ENCODE results near the gene KIFC1.
A peak's percentile ranks its signal among the peaks of the same experiment; 100 is the strongest.

The KIFC1 gene

GRCh38 chr6:33428966-33429749 is 37.5 kb downstream of the KIFC1 start:
- no peak for TF ChIP-seq CTCF (IDR thresholded peaks at IDR 0.05; ENCODE audit: insufficient read depth, missing control alignments)
- FAIRE-seq, result no peak

DNA sequence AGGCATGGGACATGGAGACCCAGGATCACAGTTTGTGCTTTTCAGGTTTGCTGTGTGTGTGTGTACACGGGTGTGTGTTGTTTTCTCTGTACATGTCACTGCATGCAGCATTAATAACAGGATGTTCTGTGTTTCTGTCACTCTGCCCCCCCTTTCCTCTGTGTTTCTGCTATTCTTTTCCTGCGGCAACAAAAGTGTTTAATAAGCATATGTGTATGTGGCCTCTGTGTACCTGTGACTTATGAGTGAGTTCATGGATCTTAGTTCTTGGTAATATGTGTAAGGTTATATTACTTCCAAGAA is 38.1 kb downstream of the KIFC1 start:
- FAIRE-seq, result no peak
- no peak for DNase-seq (ENCODE audit: insufficient read length, low spot score)
- no peak for TF ChIP-seq CTCF (IDR thresholded peaks at IDR 0.05; ENCODE audit: insufficient read depth, missing control alignments)

More at GRCh38 chr6:33428966-33429749, 37.5 kb downstream of the KIFC1 start:
- no peak for DNase-seq (ENCODE audit: insufficient read length, low spot score)

- DNase-seq (ENCODE audit: insufficient read length, low spot score) (no peak), FAIRE-seq (no peak)
- no peak for TF ChIP-seq CTCF (IDR thresholded peaks at IDR 0.05; ENCODE audit: insufficient read depth, missing control alignments)
Observed at GRCh38 chr6:33430334-33430733, 38.7 kb downstream of the KIFC1 start.

DNA sequence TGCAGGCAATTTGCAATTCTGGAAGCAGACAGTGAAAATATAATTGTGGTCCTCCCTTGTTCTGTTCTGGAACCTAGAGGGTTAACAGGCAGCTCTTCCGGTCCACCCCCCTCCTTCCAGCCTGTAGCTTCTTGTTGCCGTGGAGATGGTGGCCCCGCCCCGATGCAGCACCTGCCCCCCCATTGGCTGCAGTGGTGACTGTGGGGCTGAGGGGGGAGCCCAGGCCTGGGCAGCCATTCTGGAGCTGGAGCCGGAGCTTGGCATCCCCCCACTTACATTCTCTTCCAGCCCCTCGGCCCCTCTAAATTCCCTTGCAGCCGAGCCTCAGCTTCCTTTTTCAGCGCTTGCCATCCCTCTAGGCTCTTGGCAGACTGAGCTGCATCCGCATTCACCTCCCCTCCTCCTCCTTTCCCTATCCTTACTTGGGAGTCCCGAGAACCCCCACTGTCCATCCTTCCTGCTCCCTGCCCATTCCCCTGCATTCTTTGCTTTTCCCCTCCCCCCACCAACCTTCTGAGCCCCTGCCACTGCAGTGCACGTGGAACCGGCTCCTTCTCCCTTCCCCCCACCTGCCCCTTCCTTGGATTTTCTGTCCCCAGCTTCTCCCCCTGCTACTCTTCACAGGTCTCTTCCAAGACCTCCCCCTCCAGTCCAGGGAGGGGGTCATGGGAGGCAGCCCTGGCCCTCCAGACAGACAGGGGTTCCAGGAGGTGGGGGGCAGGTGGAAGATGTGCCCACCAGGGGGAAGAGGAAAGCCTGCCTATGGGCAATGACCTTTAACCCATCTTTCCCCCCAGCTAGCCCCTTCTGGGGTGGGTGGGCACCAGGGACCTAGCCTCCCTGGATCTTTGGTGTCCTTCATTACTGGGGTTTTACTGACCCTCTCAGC is 39.6 kb downstream of the KIFC1 start:
- DNase-seq (ENCODE audit: insufficient read length, low spot score), result peak; percentile 91
- FAIRE-seq, result no peak
- no peak for TF ChIP-seq CTCF (IDR thresholded peaks at IDR 0.05; ENCODE audit: insufficient read depth, missing control alignments)

GRCh38 chr6:33431880-33432541 is 40.4 kb downstream of the KIFC1 start:
- no peak for TF ChIP-seq CTCF (IDR thresholded peaks at IDR 0.05; ENCODE audit: insufficient read depth, missing control alignments)
- DNase-seq (ENCODE audit: insufficient read length, low spot score) (no peak), FAIRE-seq (no peak)

- FAIRE-seq, result no peak
- no peak for TF ChIP-seq CTCF (IDR thresholded peaks at IDR 0.05; ENCODE audit: insufficient read depth, missing control alignments)
- no peak for DNase-seq (ENCODE audit: insufficient read length, low spot score)
Observed at GRCh38 chr6:33432546-33432945, 40.9 kb downstream of the KIFC1 start.

Data from D721Med (cell line).